ENCODE results near the gene PKP1.

GRCh38 chr1:201245082-201245481 is 38.2 kb upstream of the PKP1 start:
- TF ChIP-seq GATA2 (IDR thresholded peaks at IDR 0.05; ENCODE audit: low read depth, low read length) (no peak), GATA3 (IDR thresholded peaks at IDR 0.05; ENCODE audit: low read depth, low read length) (no peak)
